Right atrium auricular region (tissue), 2 donors: ENCODE data around the gene GPR180. TPM values are rescaled to one million over a fixed set of nuclear protein-coding genes. Genes with fewer than 3 reads are reported as not detected.

ENCODE experiments used
- DNase-seq: peaks from one replicate; pipeline ENCODE4 v3.0.0-alpha.2; 2019; ENCODE audit warnings: low spot score
- H3K27ac ChIP-seq, 2 donors: fragments of 200-600 bp; sonication (generic); 1 replicate in 1 of 2; 2 replicates in 1 of 2; pipeline ENCODE4 v1.5.1; 2016 to 2019
- H3K27me3 ChIP-seq, 2 donors: fragments of 200-600 bp; sonication (generic); one replicate each; pipeline versions ENCODE4 v1.5.1 to v1.6.0; 2017 to 2019
- H3K36me3 ChIP-seq: fragments of 200-600 bp; sonication (generic); one replicate; pipeline ENCODE4 v1.5.1; 2016
- H3K4me1 ChIP-seq, 2 donors: fragments of 200-600 bp; sonication (generic); one replicate each; pipeline versions ENCODE4 v1.5.1 to v1.6.0; 2017 to 2019
- H3K4me3 ChIP-seq, 2 donors: fragments of 200-600 bp; sonication (generic); 1 replicate in 1 of 2; 2 replicates in 1 of 2; pipeline ENCODE4 v1.5.1; 2017 to 2019; ENCODE audit warnings: mild to moderate bottlenecking in 1 of 2, moderate library complexity in 1 of 2
- H3K9me3 ChIP-seq, 2 donors: fragments of 200-600 bp; sonication (generic); one replicate each; pipeline ENCODE4 v1.5.1; 2019
- CTCF ChIP-seq, 2 donors: fragments of 200-600 bp; sonication (generic); IDR thresholded peaks; one replicate each; pipeline ENCODE4 v1.5.1; 2019; ENCODE audit warnings: antibody characterized with exemption in 2 of 2
- total RNA-seq, 2 donors: library from RNA; depleted of rRNA; stranded (reverse); fragments of >200 nt; gene quantifications; one replicate each; pipeline ENCODE4 v1.1.0, GENCODE V29; 2016

The GPR180 gene
- total RNA-seq, 2 donors from 2014 or later: 3.8 to 5.0 TPM

- H3K27me3 ChIP-seq: no peaks in the 10 kb centered on the region
- no peak overlapping the region for H3K27ac ChIP-seq
- no peak for TF ChIP-seq CTCF (IDR thresholded peaks at IDR 0.05)
- H3K36me3 ChIP-seq: no peaks in the 10 kb centered on the region
- H3K4me1 ChIP-seq: no peaks in the 10 kb centered on the region
- H3K4me3 ChIP-seq: no peak overlapping the region
- H3K9me3 ChIP-seq: no peaks in the 10 kb centered on the region
- no peak for DNase-seq
Measured at GRCh38 chr13:94683409-94683808, 81.8 kb downstream of the GPR180 start.

Other genes starting within 250 kb of the GPR180 start
- under 1 TPM; 0.11 to 0.39 TPM for gene DCT, start 122.2 kb upstream of the GPR180 start, total RNA-seq
- 1 to 10 TPM; 6.1 to 6.5 TPM for gene TGDS, start 5.7 kb upstream of the GPR180 start, total RNA-seq
- not detected for gene SOX21, start 110.7 kb downstream of the GPR180 start, total RNA-seq